ENCODE results near the gene SPEN.
A peak's percentile ranks its signal among the peaks of the same experiment; 100 is the strongest.
"Not testable (repeated sequence)": the region's sequence is repeated elsewhere in the genome, so short reads cannot be mapped to it uniquely, and the experiment has no call there.

The SPEN gene

DNA sequence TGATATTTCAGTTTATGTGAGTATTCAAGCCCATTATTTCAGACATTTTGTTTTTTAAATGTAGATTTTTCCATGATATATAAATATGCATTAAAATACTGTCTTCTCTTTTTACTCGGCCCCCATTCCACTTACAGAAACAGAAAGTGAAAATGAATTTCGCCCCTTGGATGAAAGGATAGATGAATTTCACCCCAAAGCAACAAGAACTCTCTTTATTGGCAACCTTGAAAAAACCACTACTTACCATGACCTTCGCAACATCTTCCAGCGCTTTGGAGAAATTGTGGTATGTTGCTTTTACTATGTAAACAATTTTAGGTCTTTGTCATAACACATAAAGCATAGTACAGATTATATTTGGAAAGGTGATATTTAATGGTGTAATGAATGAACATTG, 68.5 kb downstream of the SPEN start:
- TF ChIP-seq GATA1 (IDR thresholded peaks at IDR 0.05; ENCODE audit: low read depth, low read length) (no peak), POLR2A (IDR thresholded peaks at IDR 0.05; ENCODE audit: low read length) (no peak)
- peak; percentile 23 to 69 for DNase-seq

- DNase-seq = peak; percentile 64 to 82
- TF ChIP-seq GATA1 (IDR thresholded peaks at IDR 0.05; ENCODE audit: low read depth, low read length) = no peak
- TF ChIP-seq POLR2A (IDR thresholded peaks at IDR 0.05; ENCODE audit: low read length) = no peak
Observed at GRCh38 chr1:15916417-15916816, 68.9 kb downstream of the SPEN start.

DNA sequence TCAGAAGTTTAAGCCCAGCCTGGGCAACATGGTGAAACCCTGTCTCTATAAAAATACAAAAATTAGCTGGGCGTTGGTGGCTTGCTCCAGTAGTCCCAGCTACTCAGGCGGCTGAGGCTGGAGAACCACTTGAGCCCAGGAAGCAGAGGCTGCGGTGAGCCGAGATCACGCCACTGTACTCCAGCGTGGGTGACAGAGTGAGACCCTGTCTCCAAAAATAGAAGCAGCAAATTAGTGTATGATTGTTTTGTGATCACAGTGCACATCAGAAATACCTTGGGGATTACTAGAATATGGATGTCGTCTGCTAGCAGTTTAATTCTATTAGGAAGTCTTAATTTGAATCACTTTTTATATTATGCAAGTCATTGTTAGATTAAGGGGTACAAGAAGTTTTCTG, 69.4 kb downstream of the SPEN start:
- DNase-seq = no peak
- no peak for TF ChIP-seq POLR2A (IDR thresholded peaks at IDR 0.05; ENCODE audit: low read length)
- no peak for TF ChIP-seq GATA1 (IDR thresholded peaks at IDR 0.05; ENCODE audit: low read depth, low read length)

- no peak for TF ChIP-seq POLR2A (IDR thresholded peaks at IDR 0.05; ENCODE audit: low read length)
- TF ChIP-seq GATA1 (IDR thresholded peaks at IDR 0.05; ENCODE audit: low read depth, low read length) = no peak
- no peak for DNase-seq
Observed at GRCh38 chr1:15918962-15919715, 71.6 kb downstream of the SPEN start.

GRCh38 chr1:15923241-15923640, 75.7 kb downstream of the SPEN start:
- DNase-seq = no peak
- TF ChIP-seq GATA1 (IDR thresholded peaks at IDR 0.05; ENCODE audit: low read depth, low read length) = no peak
- TF ChIP-seq POLR2A (IDR thresholded peaks at IDR 0.05; ENCODE audit: low read length) = no peak

GRCh38 chr1:15926448-15926847, 78.9 kb downstream of the SPEN start:
- not testable (repeated sequence) for DNase-seq

DNA sequence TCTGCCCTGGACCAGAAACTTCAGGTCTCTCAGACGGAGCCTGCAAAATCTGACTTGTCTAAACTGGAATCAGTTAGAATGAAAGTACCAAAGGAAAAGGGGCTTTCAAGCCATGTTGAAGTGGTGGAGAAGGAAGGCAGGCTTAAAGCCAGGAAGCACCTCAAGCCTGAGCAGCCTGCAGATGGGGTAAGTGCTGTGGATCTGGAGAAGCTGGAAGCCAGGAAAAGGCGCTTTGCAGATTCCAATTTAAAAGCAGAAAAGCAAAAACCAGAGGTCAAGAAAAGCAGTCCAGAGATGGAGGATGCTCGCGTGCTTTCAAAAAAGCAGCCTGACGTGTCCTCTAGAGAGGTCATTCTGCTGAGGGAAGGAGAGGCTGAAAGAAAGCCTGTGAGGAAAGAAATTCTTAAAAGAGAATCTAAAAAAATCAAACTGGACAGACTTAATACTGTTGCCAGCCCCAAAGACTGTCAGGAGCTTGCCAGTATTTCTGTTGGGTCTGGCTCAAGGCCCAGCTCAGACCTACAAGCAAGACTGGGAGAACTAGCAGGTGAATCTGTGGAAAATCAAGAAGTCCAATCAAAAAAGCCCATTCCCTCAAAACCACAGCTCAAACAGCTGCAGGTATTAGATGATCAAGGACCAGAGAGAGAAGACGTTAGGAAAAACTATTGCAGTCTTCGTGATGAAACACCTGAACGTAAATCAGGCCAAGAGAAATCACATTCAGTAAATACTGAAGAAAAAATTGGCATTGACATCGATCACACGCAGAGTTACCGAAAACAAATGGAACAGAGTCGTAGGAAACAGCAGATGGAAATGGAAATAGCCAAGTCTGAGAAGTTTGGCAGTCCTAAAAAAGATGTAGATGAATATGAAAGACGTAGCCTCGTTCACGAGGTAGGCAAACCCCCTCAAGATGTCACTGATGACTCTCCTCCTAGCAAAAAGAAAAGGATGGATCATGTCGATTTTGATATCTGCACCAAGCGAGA, 81.8 kb downstream of the SPEN start:
- no peak for DNase-seq
- TF ChIP-seq POLR2A (IDR thresholded peaks at IDR 0.05; ENCODE audit: low read length) (no peak), GATA1 (IDR thresholded peaks at IDR 0.05; ENCODE audit: low read depth, low read length) (no peak)

GRCh38 chr1:15931401-15931800, 83.9 kb downstream of the SPEN start:
- TF ChIP-seq POLR2A (IDR thresholded peaks at IDR 0.05; ENCODE audit: low read length) (no peak), GATA1 (IDR thresholded peaks at IDR 0.05; ENCODE audit: low read depth, low read length) (no peak)
- DNase-seq = no peak

GRCh38 chr1:15931884-15932283, 84.4 kb downstream of the SPEN start:
- no peak for DNase-seq
- TF ChIP-seq POLR2A (IDR thresholded peaks at IDR 0.05; ENCODE audit: low read length) (no peak), GATA1 (IDR thresholded peaks at IDR 0.05; ENCODE audit: low read depth, low read length) (no peak)

- TF ChIP-seq GATA1 (IDR thresholded peaks at IDR 0.05; ENCODE audit: low read depth, low read length) = no peak
- no peak for TF ChIP-seq POLR2A (IDR thresholded peaks at IDR 0.05; ENCODE audit: low read length)
Observed at GRCh38 chr1:15932612-15933011, 85.1 kb downstream of the SPEN start.

GRCh38 chr1:15933684-15934083, 86.2 kb downstream of the SPEN start:
- no peak for DNase-seq
- no peak for TF ChIP-seq GATA1 (IDR thresholded peaks at IDR 0.05; ENCODE audit: low read depth, low read length)
- no peak for TF ChIP-seq POLR2A (IDR thresholded peaks at IDR 0.05; ENCODE audit: low read length)

More at GRCh38 chr1:15932612-15933011, 85.1 kb downstream of the SPEN start:
- no peak for DNase-seq

- no peak for TF ChIP-seq POLR2A (IDR thresholded peaks at IDR 0.05; ENCODE audit: low read length)
- DNase-seq = no peak
Observed at GRCh38 chr1:15934211-15935055, 86.9 kb downstream of the SPEN start.

DNA sequence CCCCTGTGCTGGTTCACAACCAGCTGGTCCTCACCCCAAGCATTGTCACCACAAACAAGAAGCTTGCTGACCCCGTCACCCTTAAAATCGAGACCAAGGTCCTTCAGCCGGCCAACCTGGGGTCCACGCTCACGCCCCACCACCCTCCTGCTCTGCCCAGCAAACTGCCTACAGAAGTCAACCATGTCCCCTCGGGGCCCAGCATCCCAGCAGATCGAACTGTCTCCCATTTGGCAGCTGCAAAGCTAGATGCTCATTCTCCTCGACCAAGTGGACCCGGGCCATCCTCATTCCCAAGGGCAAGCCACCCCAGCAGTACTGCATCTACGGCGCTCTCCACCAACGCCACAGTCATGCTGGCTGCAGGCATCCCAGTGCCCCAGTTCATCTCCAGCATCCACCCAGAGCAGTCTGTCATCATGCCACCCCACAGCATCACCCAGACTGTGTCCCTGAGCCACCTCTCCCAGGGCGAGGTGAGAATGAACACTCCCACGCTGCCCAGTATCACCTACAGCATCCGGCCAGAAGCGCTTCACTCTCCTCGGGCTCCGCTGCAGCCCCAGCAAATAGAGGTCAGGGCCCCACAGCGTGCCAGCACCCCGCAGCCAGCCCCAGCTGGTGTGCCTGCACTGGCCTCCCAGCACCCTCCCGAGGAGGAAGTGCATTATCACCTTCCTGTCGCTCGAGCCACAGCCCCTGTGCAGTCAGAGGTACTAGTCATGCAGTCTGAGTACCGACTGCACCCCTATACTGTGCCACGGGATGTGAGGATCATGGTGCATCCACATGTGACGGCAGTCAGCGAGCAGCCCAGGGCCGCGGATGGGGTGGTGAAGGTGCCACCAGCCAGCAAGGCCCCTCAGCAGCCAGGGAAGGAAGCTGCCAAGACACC, 87.8 kb downstream of the SPEN start:
- TF ChIP-seq GATA1 (IDR thresholded peaks at IDR 0.05; ENCODE audit: low read depth, low read length) = no peak
- no peak for TF ChIP-seq POLR2A (IDR thresholded peaks at IDR 0.05; ENCODE audit: low read length)

More for the DNA sequence above, 87.8 kb downstream of the SPEN start:
- no peak for DNase-seq
